ENCODE results near the gene FXR2. TPM values are rescaled to one million over a fixed set of nuclear protein-coding genes. Genes with fewer than 3 reads are reported as not detected.

The FXR2 gene
- total and polyA plus RNA-seq, 9 donors: 13.8 to 36.1 (median 26.6) TPM

DNA sequence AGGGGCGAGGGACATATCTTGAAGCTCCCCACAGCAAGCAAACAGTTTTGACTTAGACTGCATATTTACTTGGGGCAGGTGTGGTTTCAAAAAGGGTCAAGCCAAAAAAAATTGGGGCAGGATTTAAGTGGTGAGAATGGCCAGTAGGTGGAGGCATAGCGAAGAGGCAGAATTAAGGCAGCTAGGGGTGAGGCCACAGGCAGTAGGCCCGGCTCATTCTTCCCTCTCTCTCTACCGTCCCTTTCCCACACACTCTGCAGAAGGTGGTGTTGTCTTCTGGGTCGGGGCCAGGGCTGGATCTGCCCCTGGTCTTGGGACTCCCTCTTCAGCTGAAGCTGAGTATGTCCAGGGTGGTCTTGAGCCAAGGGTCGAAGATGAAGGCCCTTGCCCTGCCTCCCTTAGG lies 17.8 kb upstream of the FXR2 start:
- peak in 1 of 5 donors; percentile 60 for DNase-seq
- TF ChIP-seq EP300 (IDR thresholded peaks at IDR 0.05) (no peak), POLR2A (IDR thresholded peaks at IDR 0.05) (no peak), CTCF (IDR thresholded peaks at IDR 0.05) (peak in 1 of 3 donors; percentile 14)
- Histone ChIP-seq H3K36me3 (no peaks in the 10 kb centered on the region), H3K27ac (no peak overlapping the region), H3K4me1 (ENCODE audit: insufficient read depth) (peaks cover 4% of the 10 kb centered on the region), H3K27me3 (no peaks in the 10 kb centered on the region), H3K4me3 (no peak overlapping the region), H3K9me3 (no peaks in the 10 kb centered on the region)
- WGBS, 3 donors: 56 to 57% (median 57%) methylated on average over 6 of the region's 6 CpGs
- intact Hi-C loops (cut with DNase I): loop anchor here in 3 of 4 donors (5.0 kb wide), 1 partner anchor 55 kb away; the partner anchor contains the start of genes TP53 (in 3 of the 3) and WRAP53 (in 3 of the 3)

DNA sequence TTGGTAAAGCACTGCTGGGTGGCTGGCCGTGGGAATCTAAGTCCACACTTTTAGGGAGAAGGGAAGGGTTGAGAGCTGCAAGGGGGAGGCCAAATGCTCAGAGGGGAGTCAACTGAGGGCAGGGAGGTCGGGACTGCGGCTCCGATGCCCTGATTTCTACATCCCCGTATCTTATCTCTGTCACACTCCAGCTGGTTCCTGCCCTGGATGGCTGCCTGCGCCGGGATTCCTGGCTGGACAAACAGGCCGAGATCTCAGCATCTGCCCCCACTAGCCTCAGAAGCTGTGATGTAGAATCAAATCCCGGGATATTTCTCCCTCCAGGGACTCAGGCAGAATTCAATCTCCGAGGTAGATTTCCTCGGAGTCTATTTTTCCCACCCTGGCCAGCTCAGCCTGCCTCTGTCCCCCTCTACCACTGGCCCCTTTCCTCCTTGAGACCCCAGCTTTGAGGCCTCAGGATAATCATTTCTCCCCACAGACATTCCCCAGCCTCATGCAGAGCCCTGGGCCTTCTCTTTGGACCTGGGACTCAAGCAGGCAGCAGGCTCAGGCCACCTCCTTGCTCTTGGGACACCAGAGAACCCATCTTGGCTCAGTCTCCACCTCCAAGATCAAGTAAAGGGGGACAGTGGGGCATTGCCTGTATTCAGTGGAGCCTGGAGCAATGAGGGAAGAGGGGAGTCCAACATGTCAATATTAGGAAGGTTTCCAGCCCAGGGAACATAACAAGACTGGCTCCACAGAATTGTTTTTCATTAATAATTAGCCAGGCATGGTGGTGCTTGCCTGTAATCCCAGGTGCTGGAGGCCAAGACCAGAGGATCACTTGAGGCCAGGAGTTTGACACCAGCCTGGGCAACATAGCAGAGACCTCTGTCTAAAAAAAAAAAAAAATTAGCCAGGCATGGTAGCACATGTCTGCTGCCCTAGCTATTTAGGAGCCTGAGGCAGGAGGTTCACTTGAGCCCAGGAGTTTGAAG lies 17.0 kb upstream of the FXR2 start:
- no peak for DNase-seq
- intact Hi-C loops (cut with DNase I): loop anchor here in 3 of 4 donors (5.0 kb wide), 1 partner anchor 56 kb away; the partner anchor contains the start of genes TP53 (in 3 of the 3) and WRAP53 (in 3 of the 3)

DNA sequence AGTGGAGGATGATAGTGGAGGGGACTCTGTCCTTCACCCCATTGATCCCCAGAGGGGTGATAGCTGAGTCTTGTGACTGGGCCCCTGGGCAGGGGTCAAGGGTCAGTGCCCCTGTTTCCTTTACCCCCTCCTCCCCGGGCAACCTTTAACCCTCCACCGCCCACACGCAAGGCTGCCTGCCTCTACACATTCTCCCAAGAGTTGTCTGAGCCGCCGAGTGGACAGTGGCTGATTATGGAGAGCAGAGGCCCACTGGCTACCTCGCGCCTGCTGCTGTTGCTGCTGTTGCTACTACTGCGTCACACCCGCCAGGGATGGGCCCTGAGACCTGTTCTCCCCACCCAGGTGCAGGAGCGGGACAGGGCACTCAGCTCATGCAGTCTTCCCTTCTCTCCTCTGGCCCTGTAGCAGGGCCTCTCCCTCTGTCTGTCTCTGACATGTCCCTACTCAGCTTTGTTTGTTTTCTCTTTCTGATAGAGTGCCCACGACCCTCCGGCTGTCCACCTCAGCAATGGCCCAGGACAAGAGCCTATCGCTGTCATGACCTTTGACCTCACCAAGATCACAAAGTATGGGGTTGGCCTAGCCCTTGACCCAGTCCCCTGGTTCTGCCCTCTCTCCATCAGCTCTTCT lies 15.4 kb upstream of the FXR2 start, which contains the start of gene SHBG:
Gene SHBG, plus strand, starts transcription at position 197 of the 633 bp plus-strand sequence. Its CDS starts 38 bp downstream, at position 235.
- Histone ChIP-seq H3K36me3 (no peaks in the 10 kb centered on the region), H3K4me1 (ENCODE audit: insufficient read depth) (peaks cover 8% of the 10 kb centered on the region), H3K27me3 (no peaks in the 10 kb centered on the region), H3K27ac (no peak within 1 kb of the TSS), H3K9me3 (no peaks in the 10 kb centered on the region), H3K4me3 (no peak within 1 kb of the TSS)
- no peak for TF ChIP-seq EP300 (IDR thresholded peaks at IDR 0.05)
- TF ChIP-seq POLR2A (IDR thresholded peaks at IDR 0.05): no peak
- TF ChIP-seq CTCF (IDR thresholded peaks at IDR 0.05): no peak
- 78 to 85% (median 79%) methylated on average over 13 of the region's 13 CpGs for WGBS, 3 donors
- peak in 2 of 5 donors; percentile 35 to 42 for DNase-seq
- intact Hi-C loops (cut with DNase I): loop anchor here (5.0 to 10.0 kb wide), 2 partner anchors 57 to 205 kb away; partner anchors contain the start of genes TP53 (in 3 of the 4), WRAP53 (in 3 of the 4) and KDM6B (in 1 of the 4)

More for the DNA sequence above, 17.0 kb upstream of the FXR2 start:
- WGBS, 3 donors: 25 to 43% (median 31%) methylated on average over 11 of the region's 11 CpGs
- Histone ChIP-seq H3K4me3 (no peak overlapping the region), H3K4me1 (ENCODE audit: insufficient read depth) (peaks cover 4% of the 10 kb centered on the region), H3K27me3 (no peaks in the 10 kb centered on the region), H3K27ac (no peak overlapping the region), H3K9me3 (no peaks in the 10 kb centered on the region), H3K36me3 (no peaks in the 10 kb centered on the region)
- TF ChIP-seq EP300 (IDR thresholded peaks at IDR 0.05) (no peak), POLR2A (IDR thresholded peaks at IDR 0.05) (no peak), CTCF (IDR thresholded peaks at IDR 0.05) (no peak)

Measured in ovary (tissue), 9 donors.